Adrenal gland (tissue), 5 donors: ENCODE results near the gene TEAD4.

Experiments used
- CTCF ChIP-seq, 6 experiments: fragments of 450-650 bp in 4 of 6; fragments of 200-600 bp in 2 of 6; sonication (generic) in 1 of 6; IDR thresholded peaks; 1 replicate in 5 of 6; 2 replicates in 1 of 6; pipeline versions ENCODE4 v1.5.1 to v1.8.0; 2016 to 2021; ENCODE audit warnings: antibody characterized with exemption in 6 of 6, mild to moderate bottlenecking in 2 of 6, moderate library complexity in 1 of 6
- POLR2A ChIP-seq, 2 donors: fragments of 450-650 bp; IDR thresholded peaks; one replicate each; pipeline ENCODE4 v1.6.1; 2017; ENCODE audit warnings: antibody characterized with exemption in 2 of 2, mild to moderate bottlenecking in 2 of 2, moderate library complexity in 1 of 2
- donor health status: DM: no; HTN: no; CAD: no.

- TF ChIP-seq CTCF (IDR thresholded peaks at IDR 0.05) (no peak), POLR2A (IDR thresholded peaks at IDR 0.05) (no peak)
These were observed 20.0 kb upstream of the TEAD4 start for GRCh38 chr12:2939191-2939590.
